ENCODE data around the gene SHANK1. TPM values are rescaled to one million over a fixed set of nuclear protein-coding genes. Genes with fewer than 3 reads are reported as not detected.

SHANK1 gene
- polyA plus RNA-seq, 4 donors: under 0.01 to 1.4 (median 0.46) TPM; not detected in 1

GRCh38 chr19:50719119-50719435, 525 bp downstream of the SHANK1 start:
- H3K27ac ChIP-seq (ENCODE audit: low read depth in 1 of 3, low read length in 2 of 3): no peak overlapping the region
- H3K9me3 ChIP-seq (ENCODE audit: control insufficient read depth in 2 of 2, insufficient read depth in 1 of 2, low read depth in 1 of 2, low read length in 1 of 2): no peaks in the 10 kb centered on the region
- 0 to 2% methylated on average over 12 to 30 of the region's 30 CpGs; no CpG with 5 or more reads in 1 of the 3 donors for WGBS, 3 donors
- DNase-seq: no peak
- no peak overlapping the region for H3K4me3 ChIP-seq (ENCODE audit: low read depth in 1 of 3, low read length in 3 of 3)
- peaks cover 2 to 51% (median 11%) of the 10 kb centered on the region in 3 donors for H3K27me3 ChIP-seq (ENCODE audit: control insufficient read depth in 3 of 3, insufficient read depth in 3 of 3, low read length in 3 of 3)
- FAIRE-seq: no peak
- no peaks in the 10 kb centered on the region for H3K36me3 ChIP-seq (ENCODE audit: control insufficient read depth in 3 of 3, insufficient read depth in 2 of 3, low read depth in 1 of 3, low read length in 3 of 3)
- no peaks in the 10 kb centered on the region for H3K4me1 ChIP-seq (ENCODE audit: control insufficient read depth in 3 of 3, insufficient read depth in 2 of 3, low read depth in 1 of 3, low read length in 2 of 3)

- no peaks in the 10 kb centered on the region for H3K36me3 ChIP-seq (ENCODE audit: control insufficient read depth in 3 of 3, insufficient read depth in 2 of 3, low read depth in 1 of 3, low read length in 3 of 3)
- no peak for DNase-seq
- no peak for FAIRE-seq
- H3K4me3 ChIP-seq (ENCODE audit: low read depth in 1 of 3, low read length in 3 of 3): no peak overlapping the region
- H3K27ac ChIP-seq (ENCODE audit: low read depth in 1 of 3, low read length in 2 of 3): no peak overlapping the region
- no peaks in the 10 kb centered on the region for H3K9me3 ChIP-seq (ENCODE audit: control insufficient read depth in 2 of 2, insufficient read depth in 1 of 2, low read depth in 1 of 2, low read length in 1 of 2)
- WGBS, 3 donors: 1 to 2% (median 2%) methylated on average over 43 to 74 of the region's 74 CpGs
- H3K27me3 ChIP-seq (ENCODE audit: control insufficient read depth in 3 of 3, insufficient read depth in 3 of 3, low read length in 3 of 3): peaks cover 0 to 45% (median 11%) of the 10 kb centered on the region in 3 donors
- H3K4me1 ChIP-seq (ENCODE audit: control insufficient read depth in 3 of 3, insufficient read depth in 2 of 3, low read depth in 1 of 3, low read length in 2 of 3): no peaks in the 10 kb centered on the region
Measured at GRCh38 chr19:50718255-50719118, 1.1 kb downstream of the SHANK1 start.

GRCh38 chr19:50717891-50718254, 1.7 kb downstream of the SHANK1 start:
- Histone ChIP-seq H3K9me3 (ENCODE audit: control insufficient read depth in 2 of 2, insufficient read depth in 1 of 2, low read depth in 1 of 2, low read length in 1 of 2) (no peaks in the 10 kb centered on the region), H3K27me3 (ENCODE audit: control insufficient read depth in 3 of 3, insufficient read depth in 3 of 3, low read length in 3 of 3) (peaks cover 0 to 40% (median 11%) of the 10 kb centered on the region in 3 donors), H3K4me1 (ENCODE audit: control insufficient read depth in 3 of 3, insufficient read depth in 2 of 3, low read depth in 1 of 3, low read length in 2 of 3) (no peaks in the 10 kb centered on the region), H3K36me3 (ENCODE audit: control insufficient read depth in 3 of 3, insufficient read depth in 2 of 3, low read depth in 1 of 3, low read length in 3 of 3) (no peaks in the 10 kb centered on the region), H3K4me3 (ENCODE audit: low read depth in 1 of 3, low read length in 3 of 3) (no peak overlapping the region), H3K27ac (ENCODE audit: low read depth in 1 of 3, low read length in 2 of 3) (no peak overlapping the region)
- DNase-seq (no peak), FAIRE-seq (no peak)
- 9 to 22% (median 13%) methylated on average over 4 to 13 of the region's 13 CpGs for WGBS, 3 donors

GRCh38 chr19:50717026-50717723, 2.4 kb downstream of the SHANK1 start:
- H3K4me3 ChIP-seq (ENCODE audit: low read depth in 1 of 3, low read length in 3 of 3): no peak overlapping the region
- peaks cover 0 to 33% (median 11%) of the 10 kb centered on the region in 3 donors for H3K27me3 ChIP-seq (ENCODE audit: control insufficient read depth in 3 of 3, insufficient read depth in 3 of 3, low read length in 3 of 3)
- 52 to 66% (median 53%) methylated on average over 19 to 23 of the region's 23 CpGs for WGBS, 3 donors
- no peaks in the 10 kb centered on the region for H3K36me3 ChIP-seq (ENCODE audit: control insufficient read depth in 3 of 3, insufficient read depth in 2 of 3, low read depth in 1 of 3, low read length in 3 of 3)
- no peaks in the 10 kb centered on the region for H3K9me3 ChIP-seq (ENCODE audit: control insufficient read depth in 2 of 2, insufficient read depth in 1 of 2, low read depth in 1 of 2, low read length in 1 of 2)
- DNase-seq: no peak
- H3K4me1 ChIP-seq (ENCODE audit: control insufficient read depth in 3 of 3, insufficient read depth in 2 of 3, low read depth in 1 of 3, low read length in 2 of 3): no peaks in the 10 kb centered on the region
- H3K27ac ChIP-seq (ENCODE audit: low read depth in 1 of 3, low read length in 2 of 3): no peak overlapping the region
- no peak for FAIRE-seq

GRCh38 chr19:50716178-50717025, 3.2 kb downstream of the SHANK1 start:
- DNase-seq (no peak), FAIRE-seq (no peak)
- Histone ChIP-seq H3K27me3 (ENCODE audit: control insufficient read depth in 3 of 3, insufficient read depth in 3 of 3, low read length in 3 of 3) (peaks cover 0 to 28% (median 10%) of the 10 kb centered on the region in 3 donors), H3K27ac (ENCODE audit: low read depth in 1 of 3, low read length in 2 of 3) (no peak overlapping the region), H3K4me1 (ENCODE audit: control insufficient read depth in 3 of 3, insufficient read depth in 2 of 3, low read depth in 1 of 3, low read length in 2 of 3) (no peaks in the 10 kb centered on the region), H3K9me3 (ENCODE audit: control insufficient read depth in 2 of 2, insufficient read depth in 1 of 2, low read depth in 1 of 2, low read length in 1 of 2) (no peaks in the 10 kb centered on the region), H3K4me3 (ENCODE audit: low read depth in 1 of 3, low read length in 3 of 3) (no peak overlapping the region), H3K36me3 (ENCODE audit: control insufficient read depth in 3 of 3, insufficient read depth in 2 of 3, low read depth in 1 of 3, low read length in 3 of 3) (no peaks in the 10 kb centered on the region)
- whole genome bisulfite sequencing, 3 donors: 72 to 84% (median 74%) methylated on average over 31 to 39 of the region's 39 CpGs

- WGBS, 3 donors: 76 to 80% (median 79%) methylated on average over 22 of the region's 22 CpGs
- no peak overlapping the region for H3K27ac ChIP-seq (ENCODE audit: low read depth in 1 of 3, low read length in 2 of 3)
- FAIRE-seq (no peak), DNase-seq (no peak)
- H3K4me3 ChIP-seq (ENCODE audit: low read depth in 1 of 3, low read length in 3 of 3): no peak overlapping the region
- peaks cover 0 to 12% (median 6%) of the 10 kb centered on the region in 3 donors for H3K27me3 ChIP-seq (ENCODE audit: control insufficient read depth in 3 of 3, insufficient read depth in 3 of 3, low read length in 3 of 3)
- H3K36me3 ChIP-seq (ENCODE audit: control insufficient read depth in 3 of 3, insufficient read depth in 2 of 3, low read depth in 1 of 3, low read length in 3 of 3): no peaks in the 10 kb centered on the region
- no peaks in the 10 kb centered on the region for H3K4me1 ChIP-seq (ENCODE audit: control insufficient read depth in 3 of 3, insufficient read depth in 2 of 3, low read depth in 1 of 3, low read length in 2 of 3)
- H3K9me3 ChIP-seq (ENCODE audit: control insufficient read depth in 2 of 2, insufficient read depth in 1 of 2, low read depth in 1 of 2, low read length in 1 of 2): no peaks in the 10 kb centered on the region
Measured at GRCh38 chr19:50713556-50714236, 5.9 kb downstream of the SHANK1 start.

- Histone ChIP-seq H3K27ac (ENCODE audit: low read depth in 1 of 3, low read length in 2 of 3) (no peak overlapping the region), H3K4me3 (ENCODE audit: low read depth in 1 of 3, low read length in 3 of 3) (no peak overlapping the region), H3K27me3 (ENCODE audit: control insufficient read depth in 3 of 3, insufficient read depth in 3 of 3, low read length in 3 of 3) (peaks cover 0 to 10% (median 6%) of the 10 kb centered on the region in 3 donors), H3K9me3 (ENCODE audit: control insufficient read depth in 2 of 2, insufficient read depth in 1 of 2, low read depth in 1 of 2, low read length in 1 of 2) (no peaks in the 10 kb centered on the region), H3K4me1 (ENCODE audit: control insufficient read depth in 3 of 3, insufficient read depth in 2 of 3, low read depth in 1 of 3, low read length in 2 of 3) (no peaks in the 10 kb centered on the region), H3K36me3 (ENCODE audit: control insufficient read depth in 3 of 3, insufficient read depth in 2 of 3, low read depth in 1 of 3, low read length in 3 of 3) (no peaks in the 10 kb centered on the region)
- no peak for FAIRE-seq
- WGBS, 3 donors: 45 to 72% (median 65%) methylated on average over 6 of the region's 6 CpGs
- no peak for DNase-seq
Measured at GRCh38 chr19:50712833-50713232, 6.8 kb downstream of the SHANK1 start.

GRCh38 chr19:50711805-50712204, 7.8 kb downstream of the SHANK1 start:
- no peak overlapping the region for H3K4me3 ChIP-seq (ENCODE audit: low read depth in 1 of 3, low read length in 3 of 3)
- no peak overlapping the region for H3K27ac ChIP-seq (ENCODE audit: low read depth in 1 of 3, low read length in 2 of 3)
- DNase-seq (no peak), FAIRE-seq (no peak)
- no peaks in the 10 kb centered on the region for H3K36me3 ChIP-seq (ENCODE audit: control insufficient read depth in 3 of 3, insufficient read depth in 2 of 3, low read depth in 1 of 3, low read length in 3 of 3)
- no peaks in the 10 kb centered on the region for H3K4me1 ChIP-seq (ENCODE audit: control insufficient read depth in 3 of 3, insufficient read depth in 2 of 3, low read depth in 1 of 3, low read length in 2 of 3)
- H3K9me3 ChIP-seq (ENCODE audit: control insufficient read depth in 2 of 2, insufficient read depth in 1 of 2, low read depth in 1 of 2, low read length in 1 of 2): no peaks in the 10 kb centered on the region
- 67 to 82% (median 68%) methylated on average over 9 of the region's 9 CpGs for whole genome bisulfite sequencing, 3 donors
- H3K27me3 ChIP-seq (ENCODE audit: control insufficient read depth in 3 of 3, insufficient read depth in 3 of 3, low read length in 3 of 3): peaks cover 0 to 2% (median under 1%) of the 10 kb centered on the region in 3 donors

All from small intestine (tissue), 7 donors.